Testis (tissue), 2 donors: ENCODE data around the gene MTMR3.

ENCODE experiments used
- CTCF ChIP-seq, 3 experiments: fragments of 450-650 bp in 2 of 3; fragments of 200-600 bp in 1 of 3; sonication (generic) in 1 of 3; IDR thresholded peaks; one replicate each; pipeline ENCODE4 v1.5.1; 2016 to 2019; ENCODE audit warnings: antibody characterized with exemption in 3 of 3, mild to moderate bottlenecking in 2 of 3, moderate library complexity in 1 of 3
- POLR2A ChIP-seq: fragments of 450-650 bp; IDR thresholded peaks from one replicate; pipeline ENCODE4 v1.6.1; 2017; ENCODE audit warnings: antibody characterized with exemption, mild to moderate bottlenecking, moderate library complexity

DNA sequence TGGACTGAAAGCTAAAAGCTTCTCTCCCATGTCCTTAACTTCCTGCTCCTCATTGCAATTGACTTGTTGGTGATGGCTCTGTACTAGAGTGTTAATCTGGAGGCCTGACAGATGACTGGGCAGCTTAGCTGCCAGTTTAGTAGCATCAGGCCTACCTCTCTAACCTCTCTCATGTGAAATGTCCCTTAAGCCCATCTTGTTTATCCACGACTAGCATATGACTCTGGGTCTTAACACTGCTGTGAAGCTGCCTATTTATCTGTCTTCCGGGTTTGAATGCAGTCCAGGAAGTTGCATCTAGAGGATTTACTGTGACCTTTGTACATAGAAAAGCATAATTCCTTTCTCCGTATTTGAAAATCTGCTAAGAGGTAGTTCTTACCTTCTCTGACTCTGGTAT lies 112.0 kb downstream of the MTMR3 start:
- TF ChIP-seq CTCF (IDR thresholded peaks at IDR 0.05) (no peak), POLR2A (no peak)
